DMS79 (cell line): Measurements from ENCODE around the gene POU3F1.

ENCODE experiments used
- DNase-seq: peaks from one replicate; lab custom pipeline; 2025; lab: John Stamatoyannopoulos, UW

The POU3F1 gene

DNA sequence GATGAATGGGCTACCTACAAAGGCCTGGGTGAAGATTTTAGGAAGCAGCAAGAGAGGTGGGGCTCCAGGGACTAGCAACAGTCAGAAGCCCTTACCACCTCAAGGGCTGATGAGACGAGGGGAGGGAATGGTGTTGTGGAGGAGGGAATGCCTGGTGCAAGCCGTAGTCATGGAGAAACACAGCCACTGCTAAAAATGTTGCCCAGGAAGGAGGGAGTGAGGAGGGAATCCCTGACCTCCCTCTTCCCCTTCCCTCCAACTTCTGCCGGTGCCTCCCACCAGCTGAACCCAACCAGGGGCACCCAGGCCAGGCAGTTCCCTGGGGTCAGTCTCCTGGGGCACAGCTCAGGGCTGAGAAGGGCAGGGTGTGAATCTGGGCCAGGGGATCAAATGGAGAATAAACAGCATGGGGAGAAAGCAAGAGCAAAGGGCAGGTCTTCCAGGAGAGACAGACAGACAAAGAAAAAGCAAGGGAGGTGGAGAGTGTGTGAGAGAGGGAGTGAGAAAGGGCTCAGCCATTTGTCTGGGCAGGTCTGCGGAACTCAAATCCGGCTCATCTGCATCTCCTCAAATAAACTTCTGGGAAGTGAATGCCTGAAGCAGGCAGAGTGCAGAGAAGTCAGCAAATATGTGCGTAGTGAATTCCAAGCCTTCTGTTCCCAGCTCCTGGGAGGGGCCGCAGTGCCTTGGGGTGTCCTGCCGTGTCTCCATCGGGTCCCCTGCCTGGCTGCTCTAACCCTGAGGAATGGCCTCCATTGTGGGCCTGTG lies 27.1 kb upstream of the POU3F1 start:
- no peak for DNase-seq

DNA sequence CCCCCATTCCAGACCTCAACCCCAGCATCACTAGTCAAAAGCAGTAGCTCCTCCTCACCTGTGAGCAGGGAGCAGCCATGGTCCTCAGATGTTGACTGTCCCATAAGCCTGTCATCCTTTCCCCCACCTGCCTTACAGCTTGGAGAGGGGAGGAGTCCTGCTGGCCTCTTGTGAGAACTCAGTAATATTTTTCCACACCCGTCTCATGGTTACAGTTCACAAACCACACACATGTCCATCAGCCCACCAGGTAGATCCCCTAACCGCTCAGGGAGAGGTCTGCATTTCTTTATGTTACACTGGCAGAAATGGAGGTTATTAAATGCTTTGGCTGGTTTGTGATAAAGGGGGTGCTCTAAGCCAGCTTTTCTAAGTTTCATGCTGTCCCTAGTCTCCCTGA lies 26.3 kb upstream of the POU3F1 start:
- no peak for DNase-seq

DNA sequence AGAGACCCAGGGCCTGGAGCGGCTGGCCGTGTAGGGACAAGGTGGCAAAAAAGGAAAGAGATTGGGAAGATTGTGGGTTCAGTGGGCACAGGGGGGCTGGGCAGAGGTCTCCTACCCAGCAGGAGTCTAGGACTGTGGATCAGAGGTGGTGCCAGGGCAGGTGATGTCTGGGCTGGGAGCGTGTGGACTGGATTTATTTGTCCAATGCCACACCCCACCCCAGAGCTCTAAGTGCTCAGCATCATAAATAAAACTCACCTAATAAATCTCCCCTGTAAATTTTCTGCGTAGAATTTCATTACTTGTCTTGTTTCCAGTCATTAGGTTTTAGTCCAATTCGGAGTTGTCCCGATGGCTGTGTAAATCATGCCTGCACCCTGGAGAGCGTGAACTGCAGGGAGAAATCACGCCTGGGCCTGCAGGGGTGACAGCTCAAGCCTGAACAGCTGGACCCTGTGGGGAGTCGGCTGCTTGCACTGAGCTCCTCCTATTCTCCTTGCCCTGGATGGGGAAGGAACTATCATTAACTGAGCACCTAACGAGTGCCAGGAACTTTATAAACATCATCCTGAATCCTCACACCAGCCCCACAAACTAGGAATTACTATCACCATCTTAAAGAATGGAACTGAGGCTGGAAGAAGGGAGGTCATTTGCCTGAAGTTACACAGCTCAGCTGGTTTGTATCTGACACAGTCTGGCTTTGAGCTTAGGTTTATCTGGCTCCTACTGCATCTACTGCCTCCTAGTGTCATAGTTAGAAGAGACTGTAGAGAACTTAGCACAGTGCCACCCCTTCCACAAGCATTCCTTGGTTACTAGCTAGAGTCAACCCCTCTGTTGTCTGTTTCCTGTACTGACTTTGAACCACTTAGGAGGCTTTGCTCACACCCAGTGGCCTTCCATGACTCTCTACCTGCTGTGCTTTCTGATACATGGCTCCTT lies 25.0 kb upstream of the POU3F1 start:
- no peak for DNase-seq

DNA sequence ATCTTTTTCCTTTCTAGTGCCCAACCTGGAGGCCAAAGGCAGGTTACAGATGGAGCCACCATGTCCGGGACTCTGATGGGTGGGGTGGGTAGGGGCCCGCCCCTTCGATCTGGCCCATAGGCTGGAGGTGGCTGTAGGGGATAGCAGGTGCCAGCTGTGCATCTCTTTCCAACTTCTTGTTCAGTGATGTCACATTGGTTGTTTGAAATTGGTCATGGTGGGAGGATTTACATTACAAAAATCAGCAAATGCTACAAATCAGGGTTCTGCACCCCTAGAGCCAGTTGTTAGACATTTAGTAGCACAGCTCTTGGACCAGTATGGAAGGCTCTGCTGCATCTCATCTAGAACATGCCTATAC lies 22.4 kb upstream of the POU3F1 start:
- DNase-seq: no peak

DNA sequence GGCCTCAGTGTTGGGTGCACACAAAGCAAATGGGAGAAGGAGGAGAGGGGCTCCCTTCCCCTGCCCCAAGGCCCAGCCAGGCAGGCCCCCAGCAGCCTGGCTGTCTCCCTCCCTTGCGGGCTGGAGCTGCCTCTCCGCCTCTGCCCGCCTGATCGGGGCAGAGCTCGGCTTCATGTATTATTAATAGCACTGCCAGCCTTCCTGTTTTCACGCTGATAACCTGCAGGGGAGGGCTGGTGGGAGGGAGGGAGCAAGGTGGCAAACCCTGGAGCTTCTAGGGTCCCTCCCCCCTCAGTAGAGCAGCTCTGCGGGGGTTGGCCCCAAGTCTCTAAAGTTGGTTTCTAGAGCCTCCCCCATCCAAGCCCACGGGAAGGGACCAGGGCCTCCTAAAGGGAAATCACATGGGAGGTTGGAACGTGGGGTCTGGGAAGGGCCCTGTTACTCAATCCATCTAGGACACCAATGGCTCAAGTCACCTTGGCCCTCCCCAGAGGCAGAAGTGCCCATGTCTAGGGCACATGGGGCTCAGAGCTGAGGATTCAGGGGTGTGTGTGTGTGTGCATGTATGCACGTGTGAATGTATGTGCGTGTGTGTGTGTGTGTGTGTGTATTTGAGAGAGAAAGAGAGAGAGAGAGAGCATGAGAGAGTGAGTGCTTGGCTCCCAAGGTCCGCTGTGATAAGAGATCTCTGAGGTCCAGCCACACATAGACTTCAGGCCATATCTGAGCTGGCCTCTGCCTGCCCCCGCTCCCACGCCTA lies 21.8 kb upstream of the POU3F1 start:
- DNase-seq: no peak

DNA sequence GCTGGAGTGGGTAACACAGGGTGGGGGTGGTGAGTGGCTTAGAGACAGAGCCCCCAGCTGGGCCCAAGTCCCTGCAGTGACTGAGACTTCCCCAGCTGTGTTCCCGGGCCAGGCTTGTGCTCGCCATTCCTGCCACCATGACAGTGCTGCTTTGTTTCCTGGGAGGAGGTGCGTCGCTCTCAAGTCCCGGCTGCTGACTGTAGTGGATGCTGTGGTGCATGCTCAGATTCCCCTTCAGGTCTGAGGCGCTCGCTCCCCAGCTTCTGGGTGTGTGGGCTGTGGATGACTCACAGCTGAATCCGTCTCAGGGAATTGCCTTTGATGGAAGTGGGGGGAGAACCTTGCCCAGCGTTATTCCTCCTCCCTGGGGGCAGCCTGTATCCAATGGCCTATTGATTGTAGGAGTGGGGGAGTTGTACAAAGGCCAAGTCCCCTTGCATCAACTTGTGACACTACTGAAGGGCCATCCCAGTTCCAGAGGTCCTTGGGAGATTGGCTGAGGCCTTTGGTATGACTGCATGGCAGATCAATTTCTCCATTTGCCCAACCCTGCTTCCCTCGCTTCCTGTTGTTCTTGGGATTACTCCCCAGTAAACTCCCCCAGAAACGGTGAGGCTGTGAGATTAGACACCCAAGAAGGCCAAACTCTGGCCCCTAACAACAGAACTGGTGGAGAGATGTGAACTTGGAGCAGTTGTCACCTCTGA lies 17.8 kb upstream of the POU3F1 start:
- DNase-seq: no peak

DNA sequence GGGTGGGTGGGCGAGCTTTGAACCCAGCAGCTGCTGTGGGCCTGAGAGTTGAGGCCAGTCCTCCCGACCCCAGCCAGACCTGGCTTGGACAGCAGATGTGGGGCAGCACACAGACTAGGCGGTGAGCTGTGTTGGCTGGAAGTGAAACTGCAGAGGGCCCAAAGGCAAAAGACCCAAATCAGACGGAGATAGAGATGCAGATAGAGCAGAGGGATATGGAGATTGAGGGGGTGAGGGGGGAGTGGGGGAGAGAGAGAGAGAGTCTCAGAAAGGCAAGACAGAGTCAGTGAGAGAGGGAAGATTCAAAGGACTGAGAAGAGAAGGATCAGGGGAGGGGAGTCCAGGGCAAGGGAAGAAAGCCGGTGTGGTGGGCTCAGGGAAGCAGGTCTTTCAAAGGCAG lies 17.0 kb upstream of the POU3F1 start:
- no peak for DNase-seq

DNA sequence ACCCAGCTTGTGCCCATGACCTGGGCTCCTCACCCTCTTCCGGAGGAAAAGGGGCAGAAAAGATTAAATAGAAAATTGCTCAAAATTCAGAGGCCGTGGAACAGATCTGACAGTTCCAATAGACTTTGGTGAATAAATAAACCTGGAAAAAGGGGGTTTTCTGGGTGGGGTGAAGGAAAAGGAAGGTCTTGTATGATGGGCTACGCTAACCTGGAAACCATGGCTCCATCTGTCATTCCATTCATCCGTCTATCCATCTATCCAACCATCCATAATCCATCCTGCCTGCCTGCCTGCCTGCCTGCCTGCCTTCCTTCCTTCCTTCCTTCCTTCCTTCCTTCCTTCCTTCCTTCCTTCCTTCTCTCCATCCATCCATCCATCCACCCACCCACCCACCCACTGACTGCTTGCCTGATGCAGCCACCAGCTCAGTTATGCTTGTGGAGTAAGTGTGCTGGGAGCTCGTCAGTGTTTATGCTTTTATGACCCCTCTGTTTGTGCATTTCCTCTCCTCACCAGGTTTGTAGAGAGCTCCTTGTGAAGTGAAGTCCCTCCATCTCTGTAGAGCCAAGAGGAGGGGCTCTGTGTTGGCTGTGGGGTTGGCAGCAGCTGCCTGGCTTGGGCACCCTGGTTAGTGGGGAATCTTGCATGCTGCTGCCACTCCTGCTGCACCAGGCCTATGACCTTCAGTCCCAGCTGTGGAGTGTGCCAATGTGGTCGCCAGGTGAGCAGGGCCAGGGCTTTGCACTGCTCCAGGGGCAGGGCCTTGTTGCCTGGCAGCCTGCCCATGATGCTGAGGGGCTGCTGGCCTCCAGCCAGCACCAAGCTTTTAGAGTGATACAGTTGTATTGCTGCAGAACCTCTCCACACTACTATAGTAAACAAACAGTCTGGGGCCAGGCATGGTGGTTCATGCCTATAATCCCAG lies 16.0 kb upstream of the POU3F1 start:
- DNase-seq: peak; percentile 97

DNA sequence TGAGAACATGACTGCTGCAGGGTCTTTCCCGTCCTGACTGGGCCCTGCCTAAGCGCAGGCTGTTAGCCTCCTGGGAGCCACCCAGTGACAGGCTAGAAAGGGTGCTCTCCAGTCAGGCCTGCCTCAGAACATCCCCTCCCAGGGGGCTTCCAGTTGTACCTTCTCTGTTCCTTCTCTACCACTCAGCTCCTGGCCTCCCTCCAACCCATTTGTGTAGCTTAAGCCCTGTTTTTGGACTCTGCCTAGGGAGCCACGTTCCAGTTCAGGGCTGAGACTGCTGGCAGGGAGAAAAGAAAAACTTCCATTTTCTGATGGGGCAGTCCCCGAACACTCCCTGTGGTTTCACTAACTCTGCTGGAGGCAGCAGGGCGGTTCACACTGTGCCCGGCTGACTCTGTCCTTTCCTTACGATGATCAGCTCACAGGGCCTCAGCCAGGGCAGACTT lies 15.3 kb upstream of the POU3F1 start:
- no peak for DNase-seq

DNA sequence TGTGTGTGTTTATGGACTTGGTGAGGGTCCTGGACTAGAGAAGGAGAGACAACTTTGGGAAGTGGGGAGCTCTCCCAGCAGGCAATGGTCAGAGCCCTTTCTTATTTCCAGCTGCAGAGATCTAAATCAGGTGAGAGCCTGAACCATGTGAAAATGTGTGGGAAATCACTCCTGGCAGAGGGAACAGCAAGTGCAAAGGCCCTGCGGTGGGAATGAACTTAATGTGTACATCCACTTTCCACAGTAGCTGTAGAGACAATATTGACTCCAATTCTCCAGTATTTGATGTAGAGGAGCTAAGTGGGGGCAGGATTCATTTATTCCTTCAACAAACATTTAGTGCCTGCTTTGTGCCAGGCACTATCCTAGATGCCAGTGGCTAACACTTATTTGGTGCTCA lies 14.7 kb upstream of the POU3F1 start:
- DNase-seq: no peak

DNA sequence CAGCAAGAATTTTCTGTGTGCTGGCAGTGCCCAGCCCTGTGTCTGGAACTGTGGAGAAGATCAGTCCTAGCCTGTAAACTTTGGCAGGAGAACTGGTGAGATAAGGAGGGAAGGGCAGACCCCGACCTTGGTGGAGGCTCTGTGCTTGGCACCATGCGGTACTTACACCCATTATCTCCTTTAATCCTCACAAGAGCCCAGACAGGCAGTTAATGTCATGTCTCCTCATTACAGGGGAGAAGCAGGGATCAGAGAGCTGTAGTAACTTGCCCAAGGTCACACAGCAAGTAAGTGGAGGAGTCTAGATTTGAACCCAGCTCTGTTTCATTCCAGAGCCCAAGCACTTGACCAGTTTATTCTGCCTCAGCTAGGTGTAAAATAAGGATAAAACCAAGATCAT lies 13.9 kb upstream of the POU3F1 start:
- no peak for DNase-seq

DNA sequence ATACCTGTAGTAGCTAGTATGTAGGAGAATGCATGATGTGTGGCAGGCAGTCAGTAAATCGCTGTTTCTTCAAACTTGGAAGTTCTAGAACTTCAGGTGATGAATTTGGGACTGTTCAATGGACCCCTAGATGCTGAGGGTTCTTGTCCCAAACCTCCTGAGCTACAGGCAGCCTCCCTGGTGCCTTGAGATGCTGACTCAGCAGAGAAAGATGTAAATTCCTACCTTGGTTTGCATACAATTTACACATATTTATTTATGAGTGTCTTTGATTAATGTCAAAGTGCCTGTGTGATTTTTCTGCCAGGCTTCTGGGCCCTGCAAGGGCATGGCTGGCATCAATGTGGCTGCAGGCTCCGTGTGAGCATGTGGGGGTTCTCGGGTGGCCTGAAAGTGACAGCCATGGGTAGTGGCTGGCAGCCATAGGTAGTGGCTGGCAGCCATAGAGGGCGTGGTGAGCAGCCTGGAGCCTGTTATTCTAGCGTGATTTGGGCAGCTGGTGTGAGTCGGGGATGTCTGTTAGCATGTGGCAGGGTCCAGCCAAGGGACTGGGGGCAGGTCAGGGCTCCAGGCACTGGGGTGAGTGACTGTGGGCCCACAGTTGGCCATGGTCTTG lies 13.2 kb upstream of the POU3F1 start:
- DNase-seq: no peak

DNA sequence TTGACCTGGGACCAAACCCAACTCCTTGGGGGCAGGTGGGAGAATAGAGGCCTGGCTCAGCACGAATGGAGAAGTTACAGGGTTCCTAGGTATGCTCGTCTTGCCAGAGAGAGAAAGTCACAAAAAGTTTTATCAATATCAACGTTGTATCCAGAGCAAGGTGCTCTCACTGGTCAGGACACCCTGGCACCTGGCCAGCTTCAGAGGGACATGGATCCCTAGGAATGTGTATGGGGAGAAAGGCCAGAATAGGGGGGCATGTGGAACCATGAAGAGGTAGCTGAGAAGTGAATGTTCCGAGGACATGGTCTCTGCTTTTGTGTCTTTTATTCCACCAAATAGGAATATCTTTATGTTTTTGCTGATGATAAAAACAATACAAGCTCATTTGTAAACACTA lies 9.4 kb upstream of the POU3F1 start:
- no peak for DNase-seq

DNA sequence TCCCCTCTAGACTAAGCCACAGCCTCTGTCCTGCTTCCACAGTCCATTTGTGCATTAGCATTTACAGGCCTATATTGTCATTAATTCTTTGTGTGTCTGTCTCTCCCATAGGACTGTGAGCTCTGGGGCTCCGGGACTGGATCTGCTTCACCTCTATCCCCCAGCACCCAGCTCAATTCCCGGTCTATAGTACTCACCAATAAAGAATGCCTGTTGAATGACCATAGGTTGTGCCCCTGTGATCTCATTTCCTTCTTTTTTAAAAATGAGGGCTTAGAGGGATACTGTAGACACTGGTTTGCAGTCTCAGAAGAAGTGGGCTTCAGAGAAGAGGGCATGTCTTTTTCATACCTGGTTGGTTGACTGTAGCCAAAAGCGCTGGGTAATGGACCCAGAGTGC lies 8.8 kb upstream of the POU3F1 start:
- no peak for DNase-seq

DNA sequence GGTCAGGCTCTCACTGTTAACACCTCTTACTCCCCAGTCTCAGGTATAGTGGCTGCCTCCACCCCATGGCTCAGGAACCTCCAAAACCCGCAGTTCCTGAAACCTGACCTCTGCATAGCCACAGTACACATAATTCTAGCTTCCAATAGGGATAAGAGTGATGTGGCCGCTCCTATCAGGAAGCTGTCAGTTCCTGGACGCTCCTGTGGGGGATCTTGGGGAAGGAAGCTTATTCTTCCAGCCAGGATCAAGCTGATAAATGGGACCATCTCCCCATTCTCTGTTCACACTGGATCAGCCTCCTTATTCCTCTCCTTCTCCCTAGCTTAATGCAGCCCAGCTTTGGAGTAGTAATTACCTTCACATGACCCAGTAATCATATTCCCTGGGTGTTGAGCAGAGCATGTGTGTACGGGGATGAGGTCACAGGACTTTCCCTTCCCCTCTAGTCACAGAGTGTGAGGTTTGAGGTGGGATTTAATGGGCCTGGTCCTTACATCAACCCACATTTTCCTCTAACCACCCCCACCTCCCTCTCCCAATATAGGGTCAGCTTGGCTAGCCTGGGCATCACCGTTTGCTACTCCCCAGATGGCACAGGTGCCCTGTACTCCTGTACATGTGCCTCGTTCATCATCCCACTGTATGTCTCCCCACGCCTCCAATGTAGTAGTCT lies 7.0 kb upstream of the POU3F1 start:
- no peak for DNase-seq

DNA sequence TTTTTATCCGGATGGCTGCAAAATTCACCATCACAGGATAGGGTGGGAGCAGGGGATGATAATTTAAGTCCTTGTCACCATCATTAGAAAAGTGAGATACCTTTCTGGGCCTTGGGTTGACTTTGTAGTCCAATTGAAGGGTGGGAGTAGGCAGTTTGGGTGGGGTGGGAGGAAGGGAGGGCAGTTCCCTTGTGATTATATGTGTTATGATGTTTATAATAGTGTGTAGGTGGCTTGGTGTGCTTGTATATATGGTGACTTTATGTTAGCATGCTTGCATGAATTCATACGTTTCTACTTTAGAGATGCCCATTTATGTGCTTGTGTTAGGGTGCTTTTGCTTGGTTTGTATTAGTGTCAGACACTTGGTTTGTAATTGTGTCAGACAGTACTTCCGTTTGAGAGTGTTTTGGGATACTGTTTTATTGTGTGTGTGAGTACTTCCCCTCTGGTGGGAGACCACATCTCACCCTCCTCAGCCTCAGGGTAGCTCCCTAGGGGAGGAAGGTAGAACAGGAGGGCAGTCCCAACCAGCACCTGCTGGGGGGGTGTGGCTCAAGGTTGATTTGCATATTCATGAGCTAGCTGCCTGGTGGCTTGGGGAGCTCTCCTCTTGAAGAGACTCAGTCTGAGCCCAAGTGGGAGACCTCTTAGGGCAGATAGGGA lies 6.3 kb upstream of the POU3F1 start:
- DNase-seq: no peak

DNA sequence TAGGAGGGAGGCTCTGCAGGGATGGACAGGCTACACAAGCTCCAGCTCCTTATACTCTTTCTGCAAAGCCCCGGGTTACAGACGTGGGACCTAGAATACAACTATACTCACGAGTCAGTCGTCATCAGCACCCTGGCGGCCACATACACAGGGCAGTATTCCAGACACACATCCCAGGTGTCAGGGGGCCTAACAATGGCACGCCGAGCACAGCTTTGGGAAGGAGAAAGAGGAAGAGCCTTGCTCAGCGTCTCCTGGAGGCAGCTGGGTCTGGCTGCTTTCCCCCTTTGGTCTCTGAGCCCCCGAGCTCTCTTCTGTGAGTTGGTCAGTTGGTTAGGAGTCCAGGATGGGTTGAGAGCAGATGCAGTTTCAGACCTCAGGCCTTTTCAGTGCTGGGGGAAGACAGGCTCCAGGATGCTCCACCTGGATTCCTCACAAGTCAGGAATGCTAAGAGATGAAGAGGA lies 4.5 kb upstream of the POU3F1 start:
- DNase-seq: no peak

DNA sequence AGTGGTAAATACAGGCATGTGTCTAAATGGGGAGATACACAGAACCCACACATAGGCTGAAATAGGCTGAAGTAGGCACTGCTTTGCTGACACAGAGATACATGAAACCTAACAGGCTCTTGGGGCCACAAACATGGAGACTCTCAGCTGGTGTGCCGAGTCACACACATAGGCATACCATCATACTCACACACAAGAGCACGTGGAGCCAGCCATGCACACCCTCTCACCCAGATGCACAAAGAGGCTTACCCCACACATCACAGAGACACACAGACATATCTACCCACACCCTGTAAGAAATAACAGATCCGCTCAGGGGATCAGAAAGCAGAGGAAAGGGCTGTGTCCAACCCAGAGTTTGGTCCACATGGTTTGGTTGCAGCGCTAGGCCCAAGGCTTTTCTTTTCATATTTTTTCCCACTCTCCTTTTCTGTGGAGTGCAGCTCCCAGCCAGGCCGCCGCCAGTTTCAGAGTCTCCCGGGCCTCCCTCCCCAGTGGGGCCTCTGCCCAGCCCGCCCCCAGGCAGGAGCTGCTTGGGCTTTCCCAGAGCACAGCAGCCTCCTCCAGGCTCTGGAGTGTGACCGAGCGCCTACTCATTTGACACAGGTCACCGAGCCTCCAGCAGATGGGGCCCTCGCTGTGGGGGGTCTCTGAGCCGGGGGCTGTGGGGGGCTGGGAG lies 3.9 kb upstream of the POU3F1 start:
- DNase-seq: no peak
